GM19025 (cell line): ENCODE measurements around the gene KIF1A.
"Not testable (repeated sequence)": the region's sequence is repeated elsewhere in the genome, so short reads cannot be mapped to it uniquely, and the experiment has no call there.

ENCODE experiments used
- ATAC-seq: cut with Tn5 transposase; IDR thresholded peaks from one replicate; pipeline ENCODE4 v1.9.1; 2021; ENCODE audit warnings: mild to moderate bottlenecking, low read depth, moderate library complexity; ENCODE audit not compliant: unreplicated experiment

KIF1A gene

GRCh38 chr2:240789501-240790369 lies 30.3 kb downstream of the KIF1A start:
- ATAC-seq = no peak

- no peak for ATAC-seq
Observed at GRCh38 chr2:240789051-240789453, 31.0 kb downstream of the KIF1A start.

DNA sequence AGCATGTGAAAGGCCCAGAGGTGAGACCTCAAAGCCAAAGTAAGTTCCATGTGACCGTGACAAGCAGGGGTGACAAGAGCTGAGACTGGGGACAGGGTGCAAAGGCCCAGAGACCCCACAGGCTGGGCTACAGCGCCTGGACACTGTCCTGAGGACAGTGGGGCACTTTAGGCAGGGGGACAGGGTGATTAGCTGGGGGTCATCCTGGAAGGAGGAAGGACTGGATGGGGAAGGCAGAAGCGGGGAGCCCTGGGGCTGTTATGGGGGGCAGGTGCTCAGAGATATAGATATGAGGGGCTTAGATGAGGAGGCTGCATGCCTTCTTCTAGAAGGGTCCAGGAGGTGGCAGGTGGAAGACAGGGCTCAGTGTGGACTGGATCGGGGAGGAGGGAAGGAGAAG lies 31.5 kb downstream of the KIF1A start:
- no peak for ATAC-seq

DNA sequence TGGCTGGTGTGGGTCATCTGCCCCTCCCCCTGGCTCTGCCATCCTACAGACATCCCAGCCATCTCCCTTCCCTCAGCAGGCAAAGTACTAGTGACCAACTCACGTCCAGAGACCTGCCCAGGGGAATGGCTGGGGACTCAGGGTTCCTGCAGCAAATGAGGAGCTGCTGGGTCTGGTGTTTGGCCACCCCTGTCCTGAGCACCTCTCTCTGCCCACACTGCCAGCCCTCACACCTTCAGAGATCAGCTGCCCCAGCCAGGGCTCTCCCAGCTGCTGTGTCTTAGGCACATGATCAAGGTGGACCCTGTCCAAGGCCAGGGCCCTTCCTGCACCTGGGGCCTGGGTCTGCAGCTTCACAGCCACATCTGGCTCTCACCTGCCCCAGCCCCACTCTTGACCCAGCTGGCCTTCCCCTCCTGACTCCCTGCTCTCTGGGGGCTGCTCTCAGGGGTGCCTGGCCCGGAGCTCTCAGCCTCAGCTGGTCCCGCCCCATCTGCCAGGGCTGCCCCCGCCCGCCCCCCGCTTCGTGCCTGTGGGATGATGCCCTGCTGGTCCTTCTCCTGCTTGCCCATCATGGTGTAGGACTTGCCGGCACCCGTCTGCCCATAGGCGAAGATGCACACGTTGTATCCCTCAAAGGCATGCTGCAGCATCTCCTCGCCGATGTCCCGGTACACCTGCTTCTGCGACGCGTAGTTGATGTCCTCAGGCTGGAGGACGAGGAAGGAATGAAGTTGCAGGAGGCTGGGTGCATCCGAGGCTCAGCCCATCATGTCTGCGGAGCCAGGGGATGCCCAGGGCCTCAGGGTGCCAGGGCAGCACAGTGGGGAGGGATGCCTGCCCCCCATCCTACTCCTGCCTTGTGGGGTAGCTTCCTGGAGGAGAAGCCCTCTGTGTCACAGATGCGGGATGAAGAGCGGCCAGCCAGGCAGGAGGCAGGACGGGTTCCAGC lies 32.2 kb downstream of the KIF1A start:
- ATAC-seq = no peak

- ATAC-seq = no peak
Observed at GRCh38 chr2:240786871-240787311, 33.1 kb downstream of the KIF1A start.

DNA sequence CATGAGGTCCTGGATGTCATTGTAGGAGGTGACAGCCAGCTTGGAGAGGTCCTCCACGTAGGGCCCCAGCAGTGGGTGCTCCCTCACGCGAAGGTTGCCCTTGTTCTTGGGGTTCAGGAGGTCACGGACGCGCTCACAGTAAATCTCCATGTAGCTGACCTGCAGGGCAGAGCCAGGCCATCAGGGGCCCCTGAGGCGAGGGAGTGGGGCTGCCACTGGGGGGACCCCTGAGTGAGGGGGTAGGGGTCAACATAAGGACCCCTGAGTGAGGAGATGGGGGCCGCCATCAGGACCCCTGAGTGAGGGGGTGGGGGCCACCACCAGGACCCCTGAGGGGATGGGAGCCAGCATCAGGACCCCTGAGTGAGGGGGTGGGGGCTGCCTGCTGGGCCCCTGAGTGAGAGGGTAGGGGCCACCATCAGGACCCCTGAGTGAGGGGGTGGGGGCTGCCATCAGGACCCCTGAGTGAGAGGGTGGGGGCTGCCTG lies 33.6 kb downstream of the KIF1A start:
- no peak for ATAC-seq

- ATAC-seq = no peak
Observed at GRCh38 chr2:240785424-240786335, 34.3 kb downstream of the KIF1A start.

DNA sequence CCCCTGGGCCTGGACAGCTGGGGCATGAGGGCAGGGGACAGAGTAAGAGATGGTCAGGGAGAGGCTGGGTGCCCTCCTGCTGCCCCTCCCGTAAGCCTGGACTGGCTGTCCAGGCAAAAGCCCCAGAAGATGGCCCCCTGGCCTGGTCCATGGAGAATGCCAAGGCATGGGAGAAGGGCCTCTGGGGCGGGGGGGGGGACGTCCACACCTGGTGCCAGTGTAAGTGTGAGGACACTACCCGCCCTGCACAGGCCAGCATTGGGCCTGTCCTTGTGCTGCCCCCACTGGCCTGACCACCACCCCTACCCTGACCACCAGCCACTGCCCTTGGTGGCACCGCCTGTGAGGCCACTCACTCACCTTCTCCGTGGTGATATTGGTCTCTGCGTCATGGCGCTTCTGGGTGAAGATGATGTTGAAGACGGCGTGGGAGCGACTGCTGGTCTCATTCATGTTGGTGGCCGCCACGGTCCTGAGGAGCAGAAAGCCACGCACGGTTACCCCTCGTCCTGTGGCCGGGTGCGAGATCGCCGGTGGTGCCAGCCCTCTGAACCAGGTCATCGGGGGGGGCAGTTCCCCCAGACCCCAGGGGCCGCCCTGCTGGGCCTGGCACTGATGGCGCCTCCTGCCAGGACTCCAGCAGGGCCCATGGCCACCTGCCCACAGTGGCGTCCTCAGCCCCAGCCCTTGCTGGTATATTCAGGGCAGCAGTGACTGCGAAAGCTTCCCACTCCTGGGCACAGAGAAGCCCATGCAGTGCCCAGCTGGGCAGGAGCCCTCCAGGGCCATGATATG lies 35.2 kb downstream of the KIF1A start:
- ATAC-seq = no peak

- ATAC-seq = no peak
Observed at GRCh38 chr2:240783819-240784621, 36.0 kb downstream of the KIF1A start.

GRCh38 chr2:240782886-240783818 lies 36.9 kb downstream of the KIF1A start:
- ATAC-seq = no peak

- no peak for ATAC-seq
Observed at GRCh38 chr2:240782221-240782885, 37.7 kb downstream of the KIF1A start.

GRCh38 chr2:240781471-240782220 lies 38.4 kb downstream of the KIF1A start:
- ATAC-seq = no peak

GRCh38 chr2:240780023-240780700 lies 39.9 kb downstream of the KIF1A start:
- ATAC-seq = no peak

DNA sequence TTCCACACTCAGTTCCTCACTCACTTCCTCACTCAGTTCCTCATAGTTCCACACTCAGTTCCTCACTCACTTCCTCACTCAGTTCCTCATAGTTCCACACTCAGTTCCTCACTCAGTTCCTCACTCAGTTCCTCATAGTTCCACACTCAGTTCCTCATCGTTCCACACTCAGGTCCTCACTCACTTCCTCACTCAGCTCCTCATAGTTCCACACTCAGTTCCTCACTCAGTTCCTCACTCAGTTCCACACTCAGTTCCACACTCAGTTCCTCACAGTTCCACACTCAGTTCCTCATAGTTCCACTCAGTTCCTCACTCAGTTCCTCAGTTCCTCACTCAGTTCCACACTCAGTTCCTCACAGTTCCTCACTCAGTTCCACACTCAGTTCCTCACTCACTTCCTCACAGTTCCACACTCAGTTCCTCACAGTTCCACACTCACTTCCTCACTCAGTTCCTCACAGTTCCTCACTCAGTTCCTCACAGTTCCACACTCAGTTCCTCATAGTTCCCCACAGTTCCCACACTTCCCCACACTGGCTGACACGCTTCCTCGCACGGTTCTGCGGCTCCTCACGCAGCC lies 40.7 kb downstream of the KIF1A start:
- ATAC-seq = not testable (repeated sequence)

GRCh38 chr2:240778426-240778825 lies 41.6 kb downstream of the KIF1A start:
- no peak for ATAC-seq
